CD4-positive, alpha-beta T cell (primary cell): ENCODE data around the gene ZFHX2. TPM values are rescaled to one million over a fixed set of nuclear protein-coding genes. Genes with fewer than 3 reads are reported as not detected.

Experiments used
- ATAC-seq: fragments of 200-7000 bp; cut with Tn5 transposase; one replicate; pipeline ENCODE4 v1.10.0; 2022; ENCODE audit warnings: mild to moderate bottlenecking; ENCODE audit not compliant: poor library complexity
- CTCF ChIA-PET: fragments of 350-600 bp; sonication (Branson Sonifier 250); formaldehyde crosslinking; loops from one replicate; lab custom pipeline; 2021; ENCODE audit warnings: antibody characterized with exemption, inconsistent platforms; lab: Charles Lee
- POLR2A ChIA-PET: fragments of 350-600 bp; sonication (Branson Sonifier 250); formaldehyde crosslinking; loops from one replicate; lab custom pipeline; 2021; ENCODE audit warnings: antibody characterized with exemption, inconsistent platforms; lab: Charles Lee
- DNase-seq, 14 experiments: peaks; one replicate each; pipeline ENCODE4 v3.0.0-alpha.2; 2013 to 2020; ENCODE audit warnings: mixed read lengths in 2 of 14
- H3K27ac ChIP-seq, 2 donors: one replicate each; pipeline versions ENCODE4 v1.5.1 to v1.7.0; 2013; ENCODE audit warnings: low read length in 2 of 2, low read depth in 1 of 2, mild to moderate bottlenecking in 1 of 2
- H3K27me3 ChIP-seq, 2 experiments: 1 replicate in 1 of 2; 2 replicates in 1 of 2; pipeline versions ENCODE4 v1.6.1 to v1.7.0; 2013; ENCODE audit warnings: low read length in 2 of 2, control low read depth in 1 of 2, mild to moderate bottlenecking in 1 of 2, moderate library complexity in 1 of 2; ENCODE audit not compliant: insufficient read depth in 2 of 2, control insufficient read depth in 1 of 2
- H3K36me3 ChIP-seq: one replicate; pipeline ENCODE4 v1.6.1; 2013; ENCODE audit warnings: low read length, control low read depth; ENCODE audit not compliant: insufficient read depth
- H3K4me1 ChIP-seq: one replicate; pipeline ENCODE4 v1.6.1; 2013; ENCODE audit warnings: low read length, control low read depth; ENCODE audit not compliant: insufficient read depth
- H3K4me3 ChIP-seq: one replicate; pipeline ENCODE4 v1.5.1; 2013; ENCODE audit warnings: mild to moderate bottlenecking, low read length, moderate library complexity
- H3K9me3 ChIP-seq, 2 experiments: 1 replicate in 1 of 2; 2 replicates in 1 of 2; pipeline versions ENCODE4 v1.6.1 to v1.7.0; 2013; ENCODE audit warnings: low read length in 2 of 2, mild to moderate bottlenecking in 2 of 2, control low read depth in 1 of 2, moderate library complexity in 1 of 2; ENCODE audit not compliant: control insufficient read depth in 1 of 2, insufficient read depth in 1 of 2
- H3K27ac Mint-ChIP-seq: one replicate; pipeline ENCODE4 v1.8.0; 2020; ENCODE audit warnings: mixed read lengths
- H3K27me3 Mint-ChIP-seq: one replicate; pipeline ENCODE4 v1.8.0; 2021; ENCODE audit warnings: mixed read lengths
- H3K36me3 Mint-ChIP-seq: one replicate; pipeline ENCODE4 v1.8.0; 2021; ENCODE audit warnings: low read depth, mixed read lengths
- H3K4me1 Mint-ChIP-seq: one replicate; pipeline ENCODE4 v1.8.0; 2021; ENCODE audit warnings: low read depth, mixed read lengths
- H3K4me3 Mint-ChIP-seq: one replicate; pipeline ENCODE4 v1.8.0; 2020; ENCODE audit warnings: mild to moderate bottlenecking, mixed read lengths
- H3K9me3 Mint-ChIP-seq: one replicate; pipeline ENCODE4 v1.8.0; 2020; ENCODE audit warnings: mixed read lengths
- CTCF ChIP-seq: fragments of 200-600 bp; IDR thresholded peaks from one replicate; pipeline ENCODE4 v1.8.0; 2022; ENCODE audit warnings: antibody characterized with exemption, mild to moderate bottlenecking
- intact Hi-C, 2 experiments: fragments of 100-400 bp; cut with DNase I in 1 of 2; cut with micrococcal nuclease in 1 of 2; formaldehyde crosslinking; loops; one replicate each; pipeline versions ENCODE4 v1.15.1 to v1.9.0; 2023 to 2025; cut with DNase I, micrococcal nuclease
- total RNA-seq, 174 experiments: library from RNA in 2 of 174; stranded (reverse) in 2 of 174; gene quantifications; one replicate each; pipeline ENCODE4 v1.2.3 and lab custom pipeline; 2021 to 2026

ZFHX2 gene
- total RNA-seq, 2 experiments from 2014 or later, result 0.19 to 0.22 TPM

- H3K27ac Mint-ChIP-seq, result no peak overlapping the region
- Histone ChIP-seq H3K36me3 (no peaks in the 10 kb centered on the region), H3K9me3 (no peaks in the 10 kb centered on the region), H3K4me1 (peaks cover 18% of the 10 kb centered on the region), H3K27me3 (peaks cover 12 to 18% of the 10 kb centered on the region in 2 experiments), H3K27ac (no peak overlapping the region), H3K4me3 (no peak overlapping the region)
- peaks cover 9% of the 10 kb centered on the region for H3K27me3 Mint-ChIP-seq
- DNase-seq (no peak), ATAC-seq (no peak)
- no peak overlapping the region for H3K4me3 Mint-ChIP-seq
- no peaks in the 10 kb centered on the region for H3K9me3 Mint-ChIP-seq
- intact Hi-C loops, result no loop called here
- H3K4me1 Mint-ChIP-seq, result peaks cover 11% of the 10 kb centered on the region
- CTCF ChIA-PET, result interaction anchor here (1.2 to 2.5 kb wide), 2 partner anchors 9 to 11 kb away, joined by 4 to 11 read pairs; no protein-coding TSS in a partner anchor
- POLR2A ChIA-PET, result interaction anchor here (0.6 to 1.0 kb wide), 2 partner anchors 70 to 280 kb away, joined by 3 read pairs; no protein-coding TSS in a partner anchor
- no peaks in the 10 kb centered on the region for H3K36me3 Mint-ChIP-seq
- TF ChIP-seq CTCF, result no peak
These were observed 2.9 kb downstream of the ZFHX2 start for GRCh38 chr14:23548351-23549318.

- H3K27me3 Mint-ChIP-seq, result peaks cover 9% of the 10 kb centered on the region
- Histone ChIP-seq H3K4me3 (no peak overlapping the region), H3K36me3 (no peaks in the 10 kb centered on the region), H3K27me3 (peaks cover 12 to 18% of the 10 kb centered on the region in 2 experiments), H3K9me3 (no peaks in the 10 kb centered on the region), H3K27ac (no peak overlapping the region), H3K4me1 (peaks cover 18% of the 10 kb centered on the region)
- ATAC-seq (no peak), DNase-seq (no peak)
- H3K4me3 Mint-ChIP-seq, result no peak overlapping the region
- CTCF ChIA-PET, result interaction anchor here (2.5 kb wide), 1 partner anchor 12 kb away, joined by 11 read pairs; no protein-coding TSS in a partner anchor
- intact Hi-C loops, result no loop called here
- no peaks in the 10 kb centered on the region for H3K36me3 Mint-ChIP-seq
- POLR2A ChIA-PET, result no interaction called here
- TF ChIP-seq CTCF, result no peak
- H3K27ac Mint-ChIP-seq, result no peak overlapping the region
- H3K9me3 Mint-ChIP-seq, result no peaks in the 10 kb centered on the region
- H3K4me1 Mint-ChIP-seq, result peaks cover 11% of the 10 kb centered on the region
These were observed 3.6 kb downstream of the ZFHX2 start for GRCh38 chr14:23547924-23548323.

- Histone ChIP-seq H3K4me1 (peaks cover 11% of the 10 kb centered on the region), H3K27ac (no peak overlapping the region), H3K36me3 (no peaks in the 10 kb centered on the region), H3K4me3 (no peak overlapping the region), H3K9me3 (no peaks in the 10 kb centered on the region), H3K27me3 (peaks cover 12 to 18% of the 10 kb centered on the region in 2 experiments)
- ChIA-PET CTCF (no interaction called here), POLR2A (no interaction called here)
- Mint-ChIP-seq H3K27me3 (peaks cover 4% of the 10 kb centered on the region), H3K4me3 (no peak overlapping the region), H3K9me3 (no peaks in the 10 kb centered on the region), H3K4me1 (peaks cover 5% of the 10 kb centered on the region), H3K36me3 (no peaks in the 10 kb centered on the region), H3K27ac (no peak overlapping the region)
- ATAC-seq, result no peak
- DNase-seq, result no peak
- TF ChIP-seq CTCF, result no peak
- intact Hi-C loops, result no loop called here
These were observed 5.0 kb downstream of the ZFHX2 start for GRCh38 chr14:23546450-23547035.
